NT2/D1 (cell line): Measurements from ENCODE around the gene SLC6A5.

Experiments used
- YY1 ChIP-seq: IDR thresholded peaks from 2 replicates; pipeline ENCODE4 v1.6.1; 2011; ENCODE audit not compliant: insufficient read length, insufficient read depth
- ZNF274 ChIP-seq: IDR thresholded peaks from 2 replicates; pipeline ENCODE4 v1.6.1; 2011; ENCODE audit warnings: mild to moderate bottlenecking, low read depth, low read length

DNA sequence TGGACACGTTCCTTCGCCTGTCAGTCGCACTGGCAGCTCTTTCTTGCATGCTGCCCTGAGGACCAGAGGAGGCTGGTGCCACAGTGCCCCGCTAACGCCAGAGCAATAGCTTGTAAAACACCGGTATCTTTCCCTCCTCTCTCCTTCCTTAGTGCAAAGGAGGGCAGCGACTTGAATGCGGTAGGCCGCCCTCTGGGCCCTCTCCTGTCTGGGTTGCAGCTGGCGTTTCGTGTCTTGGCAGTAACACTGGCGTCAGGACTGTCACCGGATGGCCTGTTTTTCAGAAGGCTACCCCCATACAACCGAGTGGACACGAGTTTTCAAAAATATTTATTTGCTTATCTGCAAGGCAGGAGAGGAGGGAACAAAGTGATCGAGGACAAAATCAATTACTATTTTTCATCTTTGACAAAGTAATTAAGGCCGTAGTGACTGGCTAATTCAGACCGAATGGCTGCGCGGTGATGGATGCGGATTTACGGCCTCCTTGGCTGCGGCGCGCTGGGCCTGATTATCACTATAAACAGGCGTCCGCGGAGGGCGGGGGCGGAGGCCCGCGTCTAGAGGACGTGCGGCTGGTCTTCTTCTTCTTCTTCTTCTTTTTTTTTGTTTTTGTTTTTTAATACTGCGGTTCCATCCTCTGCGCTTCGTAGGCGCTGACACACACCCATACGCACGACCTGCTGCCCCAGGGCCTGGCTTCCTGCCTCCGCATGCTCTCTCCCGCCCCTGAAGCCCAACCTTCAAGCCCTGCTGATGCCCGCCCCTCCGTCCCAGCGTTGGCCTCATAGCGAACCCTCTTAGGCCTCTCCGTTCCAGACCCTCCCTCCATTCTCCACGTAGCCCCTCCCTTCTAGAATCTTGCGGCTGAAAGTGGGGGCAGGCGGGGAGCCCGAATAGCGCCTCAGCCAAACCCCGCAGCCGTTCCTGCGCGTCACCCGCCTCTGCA lies 2.9 kb upstream of the SLC6A5 start:
- TF ChIP-seq ZNF274: no peak
- no peak for TF ChIP-seq YY1
